ENCODE data around the gene ZNF451.

ZNF451 gene

DNA sequence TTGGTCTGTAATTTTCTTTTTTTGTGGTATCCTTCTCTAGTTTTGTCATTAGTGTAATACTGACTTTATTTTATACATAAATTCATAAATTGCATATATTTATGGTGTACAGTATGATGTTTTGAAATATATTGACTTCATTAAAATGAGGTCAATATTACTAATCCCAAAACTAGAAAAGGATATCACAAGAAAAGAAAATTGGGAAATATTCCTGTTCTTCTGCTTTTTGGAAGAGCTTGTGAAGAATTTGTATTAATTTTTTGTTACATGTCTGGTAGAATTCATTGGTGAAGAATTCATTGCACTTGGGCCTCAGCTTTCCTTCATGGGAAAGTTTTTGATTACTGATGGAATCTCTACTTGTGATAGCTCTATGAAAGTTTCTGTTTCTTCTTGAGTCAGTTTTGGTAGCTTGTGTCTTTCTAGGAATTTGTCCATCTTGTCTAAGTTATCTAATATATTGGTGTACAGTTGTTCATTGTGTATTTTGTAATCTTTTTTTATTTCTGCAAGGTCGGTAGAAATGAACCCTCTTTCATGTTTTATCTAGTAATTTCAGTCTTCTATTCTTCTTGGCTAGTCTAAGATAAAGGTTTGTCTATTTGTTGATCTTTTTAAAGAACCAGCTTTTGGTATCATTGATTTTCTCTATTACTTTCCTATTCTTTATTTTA is 11.3 kb upstream of the ZNF451 start:
- no peak overlapping the region for H4K8ac ChIP-seq (ENCODE audit: low read depth, low read length)
- no peak overlapping the region for H2AFZ ChIP-seq (ENCODE audit: low read length)
- H3K4me3 ChIP-seq (ENCODE audit: low read length in 2 of 2): no peak overlapping the region
- DNase-seq (ENCODE audit: low spot score): no peak
- H2BK12ac ChIP-seq (ENCODE audit: low read length): no peak overlapping the region
- no peak overlapping the region for H2BK5ac ChIP-seq (ENCODE audit: low read length)
- no peaks in the 10 kb centered on the region for H3K27me3 ChIP-seq (ENCODE audit: control insufficient read depth in 3 of 3, insufficient read depth in 3 of 3, low read depth in 1 of 3, low read length in 3 of 3)
- no peak overlapping the region for H2BK15ac ChIP-seq (ENCODE audit: low read length)
- H3K79me1 ChIP-seq (ENCODE audit: low read depth, low read length): no peaks in the 10 kb centered on the region
- no peak overlapping the region for H3K23ac ChIP-seq (ENCODE audit: low read depth, low read length, poor library complexity)
- peaks cover 1 to 7% of the 10 kb centered on the region in 2 donors for H3K36me3 ChIP-seq (replicated peaks in 1 of 2; ENCODE audit: control insufficient read depth in 2 of 2, insufficient read depth in 2 of 2, low read length in 2 of 2)
- H3K4me2 ChIP-seq (ENCODE audit: insufficient read depth, low read length, poor library complexity, severe bottlenecking): no peak overlapping the region
- H4K91ac ChIP-seq (ENCODE audit: low read depth, low read length, poor library complexity): no peak overlapping the region
- H2BK120ac ChIP-seq (ENCODE audit: low read depth, low read length): no peak overlapping the region
- H3K14ac ChIP-seq (ENCODE audit: low read length): no peak overlapping the region
- no peak overlapping the region for H3K18ac ChIP-seq (ENCODE audit: low read length)
- H3K4ac ChIP-seq (ENCODE audit: low read length): no peak overlapping the region
- H3K27ac ChIP-seq (replicated peaks; ENCODE audit: low read length): no peak overlapping the region
- H3K4me1 ChIP-seq (ENCODE audit: control insufficient read depth in 2 of 2, insufficient read depth in 1 of 2, low read depth in 1 of 2, low read length in 2 of 2): peaks cover 0 to 2% of the 10 kb centered on the region in 2 donors
- H3K9me3 ChIP-seq (replicated peaks in 1 of 2; ENCODE audit: control insufficient read depth in 2 of 2, insufficient read depth in 1 of 2, low read depth in 1 of 2, low read length in 2 of 2): peaks cover 3 to 9% of the 10 kb centered on the region in 2 donors
- H2AK5ac ChIP-seq (ENCODE audit: low read depth, low read length): no peak overlapping the region
- WGBS, 2 donors (ENCODE audit: extremely low coverage in 2 of 2, insufficient read length in 2 of 2, insufficient replicate concordance in 1 of 2): no CpG with 5 or more reads among the region's 1 CpG
- H3K9ac ChIP-seq (ENCODE audit: low read depth, low read length, poor library complexity): no peak overlapping the region

DNA sequence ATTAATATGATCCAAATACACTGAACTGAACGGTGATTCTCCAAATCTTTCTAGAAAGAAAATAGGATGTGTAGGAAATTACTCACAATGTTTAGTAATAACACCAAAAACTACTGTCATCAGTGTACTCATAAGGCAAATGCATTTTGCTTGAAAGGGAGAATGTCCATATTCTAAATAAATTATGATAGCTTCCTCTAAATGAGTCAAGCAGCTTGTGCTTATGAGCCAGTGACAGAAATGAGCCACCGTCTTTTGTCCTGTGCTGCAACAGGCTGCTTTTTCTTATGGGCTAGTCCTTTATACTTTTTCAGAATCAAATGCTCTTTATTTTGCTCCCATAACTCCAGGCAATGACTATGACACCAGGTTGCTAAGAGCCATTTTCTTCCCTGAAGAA is 4.5 kb upstream of the ZNF451 start:
- H4K91ac ChIP-seq (ENCODE audit: low read depth, low read length, poor library complexity): no peak overlapping the region
- H3K23ac ChIP-seq (ENCODE audit: low read depth, low read length, poor library complexity): no peak overlapping the region
- H3K9me3 ChIP-seq (replicated peaks in 1 of 2; ENCODE audit: control insufficient read depth in 2 of 2, insufficient read depth in 1 of 2, low read depth in 1 of 2, low read length in 2 of 2): peaks cover 0 to 3% of the 10 kb centered on the region in 2 donors
- WGBS, 2 donors (ENCODE audit: extremely low coverage in 2 of 2, insufficient read length in 2 of 2, insufficient replicate concordance in 1 of 2): no CpG with 5 or more reads among the region's 2 CpGs
- no peak overlapping the region for H2BK120ac ChIP-seq (ENCODE audit: low read depth, low read length)
- no peak overlapping the region for H2BK12ac ChIP-seq (ENCODE audit: low read length)
- no peaks in the 10 kb centered on the region for H3K27me3 ChIP-seq (ENCODE audit: control insufficient read depth in 3 of 3, insufficient read depth in 3 of 3, low read depth in 1 of 3, low read length in 3 of 3)
- no peak overlapping the region for H3K27ac ChIP-seq (replicated peaks; ENCODE audit: low read length)
- H3K4me3 ChIP-seq (ENCODE audit: low read length in 2 of 2): no peak overlapping the region
- H3K36me3 ChIP-seq (replicated peaks in 1 of 2; ENCODE audit: control insufficient read depth in 2 of 2, insufficient read depth in 2 of 2, low read length in 2 of 2): no peaks in the 10 kb centered on the region
- H2BK5ac ChIP-seq (ENCODE audit: low read length): no peak overlapping the region
- H4K8ac ChIP-seq (ENCODE audit: low read depth, low read length): no peak overlapping the region
- DNase-seq (ENCODE audit: low spot score): no peak
- no peak overlapping the region for H2AFZ ChIP-seq (ENCODE audit: low read length)
- H2AK5ac ChIP-seq (ENCODE audit: low read depth, low read length): no peak overlapping the region
- H3K18ac ChIP-seq (ENCODE audit: low read length): no peak overlapping the region
- H3K4ac ChIP-seq (ENCODE audit: low read length): no peak overlapping the region
- peaks cover 0 to 4% of the 10 kb centered on the region in 2 donors for H3K4me1 ChIP-seq (ENCODE audit: control insufficient read depth in 2 of 2, insufficient read depth in 1 of 2, low read depth in 1 of 2, low read length in 2 of 2)
- no peak overlapping the region for H2BK15ac ChIP-seq (ENCODE audit: low read length)
- no peak overlapping the region for H3K4me2 ChIP-seq (ENCODE audit: insufficient read depth, low read length, poor library complexity, severe bottlenecking)
- no peak overlapping the region for H3K9ac ChIP-seq (ENCODE audit: low read depth, low read length, poor library complexity)
- H3K14ac ChIP-seq (ENCODE audit: low read length): no peak overlapping the region
- H3K79me1 ChIP-seq (ENCODE audit: low read depth, low read length): no peaks in the 10 kb centered on the region

DNA sequence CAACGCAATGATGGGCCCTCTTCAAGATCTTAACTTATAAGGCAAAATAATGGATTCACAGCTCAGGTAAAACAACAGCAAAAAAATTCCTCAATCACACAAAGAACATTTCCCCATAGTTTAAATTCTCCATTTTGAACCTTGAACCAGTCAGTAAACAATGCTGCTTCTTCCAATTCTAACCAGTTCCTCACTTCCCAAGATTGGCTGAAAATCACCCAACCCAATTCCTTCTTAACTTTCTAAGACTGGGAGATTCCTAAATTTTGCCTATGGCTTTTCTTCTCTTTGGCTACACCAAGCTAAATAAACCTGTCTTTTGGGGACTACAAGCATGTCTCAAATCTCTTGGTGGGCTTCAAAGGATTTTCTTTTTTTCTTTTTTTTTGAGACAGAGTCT is 3.1 kb upstream of the ZNF451 start:
- Histone ChIP-seq H3K23ac (ENCODE audit: low read depth, low read length, poor library complexity) (no peak overlapping the region), H4K91ac (ENCODE audit: low read depth, low read length, poor library complexity) (no peak overlapping the region), H3K4me2 (ENCODE audit: insufficient read depth, low read length, poor library complexity, severe bottlenecking) (no peak overlapping the region), H2AFZ (ENCODE audit: low read length) (no peak overlapping the region), H3K14ac (ENCODE audit: low read length) (no peak overlapping the region), H2AK5ac (ENCODE audit: low read depth, low read length) (no peak overlapping the region), H3K4ac (ENCODE audit: low read length) (no peak overlapping the region), H4K8ac (ENCODE audit: low read depth, low read length) (no peak overlapping the region), H3K9ac (ENCODE audit: low read depth, low read length, poor library complexity) (no peak overlapping the region), H2BK12ac (ENCODE audit: low read length) (no peak overlapping the region), H3K9me3 (replicated peaks in 1 of 2; ENCODE audit: control insufficient read depth in 2 of 2, insufficient read depth in 1 of 2, low read depth in 1 of 2, low read length in 2 of 2) (no peaks in the 10 kb centered on the region), H2BK15ac (ENCODE audit: low read length) (no peak overlapping the region), H3K4me1 (ENCODE audit: control insufficient read depth in 2 of 2, insufficient read depth in 1 of 2, low read depth in 1 of 2, low read length in 2 of 2) (peaks cover 4% of the 10 kb centered on the region in 2 donors), H3K27ac (replicated peaks; ENCODE audit: low read length) (no peak overlapping the region), H3K4me3 (ENCODE audit: low read length in 2 of 2) (no peak overlapping the region), H2BK120ac (ENCODE audit: low read depth, low read length) (no peak overlapping the region), H2BK5ac (ENCODE audit: low read length) (no peak overlapping the region), H3K18ac (ENCODE audit: low read length) (no peak overlapping the region), H3K27me3 (ENCODE audit: control insufficient read depth in 3 of 3, insufficient read depth in 3 of 3, low read depth in 1 of 3, low read length in 3 of 3) (no peaks in the 10 kb centered on the region), H3K36me3 (replicated peaks in 1 of 2; ENCODE audit: control insufficient read depth in 2 of 2, insufficient read depth in 2 of 2, low read length in 2 of 2) (peaks cover 0 to 5% of the 10 kb centered on the region in 2 donors), H3K79me1 (ENCODE audit: low read depth, low read length) (no peaks in the 10 kb centered on the region)
- DNase-seq (ENCODE audit: low spot score): no peak
- no CpG with 5 or more reads among the region's 1 CpG for WGBS, 2 donors (ENCODE audit: extremely low coverage in 2 of 2, insufficient read length in 2 of 2, insufficient replicate concordance in 1 of 2)

DNA sequence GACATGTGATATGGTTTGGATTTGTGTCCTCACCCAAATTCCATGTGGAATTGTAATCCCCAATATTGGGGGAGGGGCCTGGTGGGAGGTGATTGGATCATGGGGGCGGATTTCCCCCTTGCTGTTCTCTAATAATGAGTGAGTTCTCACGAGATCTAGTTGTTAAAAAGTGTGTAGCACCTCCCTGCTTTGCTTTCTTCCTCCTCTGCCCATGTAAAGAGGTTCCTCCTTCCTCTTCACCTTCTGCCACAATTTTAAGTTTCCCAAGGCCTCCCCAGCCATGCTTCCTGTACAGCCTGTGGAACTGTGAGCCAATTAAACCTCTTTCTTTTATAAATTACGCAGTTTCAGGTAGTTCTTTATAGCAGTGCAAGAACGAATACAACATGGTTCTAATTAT is 2.1 kb upstream of the ZNF451 start:
- Histone ChIP-seq H2AK5ac (ENCODE audit: low read depth, low read length) (no peak overlapping the region), H2BK15ac (ENCODE audit: low read length) (no peak overlapping the region), H3K4me2 (ENCODE audit: insufficient read depth, low read length, poor library complexity, severe bottlenecking) (no peak overlapping the region), H2BK5ac (ENCODE audit: low read length) (no peak overlapping the region), H3K4ac (ENCODE audit: low read length) (no peak overlapping the region), H3K79me1 (ENCODE audit: low read depth, low read length) (no peaks in the 10 kb centered on the region), H3K18ac (ENCODE audit: low read length) (no peak overlapping the region), H3K27ac (replicated peaks; ENCODE audit: low read length) (no peak overlapping the region), H3K36me3 (replicated peaks in 1 of 2; ENCODE audit: control insufficient read depth in 2 of 2, insufficient read depth in 2 of 2, low read length in 2 of 2) (peaks cover 0 to 16% of the 10 kb centered on the region in 2 donors), H3K23ac (ENCODE audit: low read depth, low read length, poor library complexity) (no peak overlapping the region), H2BK120ac (ENCODE audit: low read depth, low read length) (no peak overlapping the region), H3K4me1 (ENCODE audit: control insufficient read depth in 2 of 2, insufficient read depth in 1 of 2, low read depth in 1 of 2, low read length in 2 of 2) (peaks cover 2 to 8% of the 10 kb centered on the region in 2 donors), H3K4me3 (ENCODE audit: low read length in 2 of 2) (no peak overlapping the region), H3K27me3 (ENCODE audit: control insufficient read depth in 3 of 3, insufficient read depth in 3 of 3, low read depth in 1 of 3, low read length in 3 of 3) (no peaks in the 10 kb centered on the region), H2AFZ (ENCODE audit: low read length) (no peak overlapping the region), H3K9ac (ENCODE audit: low read depth, low read length, poor library complexity) (no peak overlapping the region), H3K14ac (ENCODE audit: low read length) (no peak overlapping the region), H3K9me3 (replicated peaks in 1 of 2; ENCODE audit: control insufficient read depth in 2 of 2, insufficient read depth in 1 of 2, low read depth in 1 of 2, low read length in 2 of 2) (no peaks in the 10 kb centered on the region), H4K91ac (ENCODE audit: low read depth, low read length, poor library complexity) (no peak overlapping the region), H2BK12ac (ENCODE audit: low read length) (no peak overlapping the region), H4K8ac (ENCODE audit: low read depth, low read length) (no peak overlapping the region)
- no CpG with 5 or more reads among the region's 4 CpGs for WGBS, 2 donors (ENCODE audit: extremely low coverage in 2 of 2, insufficient read length in 2 of 2, insufficient replicate concordance in 1 of 2)
- no peak for DNase-seq (ENCODE audit: low spot score)
